Esophagus muscularis mucosa (tissue), 4 donors: ENCODE measurements around the gene GNAZ.

ENCODE experiments used
- EP300 ChIP-seq: sonication (generic); formaldehyde crosslinking; IDR thresholded peaks from one replicate; pipeline ENCODE4 v1.6.1; 2017; ENCODE audit warnings: antibody characterized with exemption
- POLR2A ChIP-seq: fragments of 450-650 bp; IDR thresholded peaks from one replicate; pipeline ENCODE4 v1.6.1; 2017; ENCODE audit warnings: antibody characterized with exemption, moderate library complexity, mild to moderate bottlenecking, low read depth
- POLR2AphosphoS5 ChIP-seq, 2 donors: sonication (generic); formaldehyde crosslinking; IDR thresholded peaks; one replicate each; pipeline ENCODE4 v1.6.1; 2017; ENCODE audit warnings: antibody characterized with exemption in 2 of 2
- TF ChIP-seq, protein P1 (sequence below), 3 experiments: fragments of 200-600 bp in 2 of 3; fragments of 450-650 bp in 1 of 3; sonication (generic) in 2 of 3; IDR thresholded peaks; one replicate each; pipeline ENCODE4 v1.5.1; 2017 to 2019; ENCODE audit warnings: antibody characterized with exemption in 3 of 3, mild to moderate bottlenecking in 2 of 3, moderate library complexity in 1 of 3

GRCh38 chr22:23060612-23061400 is 9.5 kb upstream of the GNAZ start:
- TF ChIP-seq POLR2A (no peak), POLR2AphosphoS5 (IDR thresholded peaks at IDR 0.05) (no peak), EP300 (no peak)
- TF ChIP-seq, protein P1, sequence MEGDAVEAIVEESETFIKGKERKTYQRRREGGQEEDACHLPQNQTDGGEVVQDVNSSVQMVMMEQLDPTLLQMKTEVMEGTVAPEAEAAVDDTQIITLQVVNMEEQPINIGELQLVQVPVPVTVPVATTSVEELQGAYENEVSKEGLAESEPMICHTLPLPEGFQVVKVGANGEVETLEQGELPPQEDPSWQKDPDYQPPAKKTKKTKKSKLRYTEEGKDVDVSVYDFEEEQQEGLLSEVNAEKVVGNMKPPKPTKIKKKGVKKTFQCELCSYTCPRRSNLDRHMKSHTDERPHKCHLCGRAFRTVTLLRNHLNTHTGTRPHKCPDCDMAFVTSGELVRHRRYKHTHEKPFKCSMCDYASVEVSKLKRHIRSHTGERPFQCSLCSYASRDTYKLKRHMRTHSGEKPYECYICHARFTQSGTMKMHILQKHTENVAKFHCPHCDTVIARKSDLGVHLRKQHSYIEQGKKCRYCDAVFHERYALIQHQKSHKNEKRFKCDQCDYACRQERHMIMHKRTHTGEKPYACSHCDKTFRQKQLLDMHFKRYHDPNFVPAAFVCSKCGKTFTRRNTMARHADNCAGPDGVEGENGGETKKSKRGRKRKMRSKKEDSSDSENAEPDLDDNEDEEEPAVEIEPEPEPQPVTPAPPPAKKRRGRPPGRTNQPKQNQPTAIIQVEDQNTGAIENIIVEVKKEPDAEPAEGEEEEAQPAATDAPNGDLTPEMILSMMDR (IDR thresholded peaks at IDR 0.05) = no peak
